Chondrocyte (in vitro differentiated cells): ENCODE measurements around the gene CFL2. TPM values are rescaled to one million over a fixed set of nuclear protein-coding genes. Genes with fewer than 3 reads are reported as not detected.

ENCODE experiments used
- DNase-seq: peaks from one replicate; pipeline ENCODE4 v3.0.0; 2021; ENCODE audit warnings: mixed read lengths, low spot score
- H3K27ac Mint-ChIP-seq: one replicate; pipeline ENCODE4 v1.8.0; 2021; ENCODE audit warnings: mild to moderate bottlenecking, moderate library complexity, mixed read lengths; ENCODE audit not compliant: unreplicated experiment
- H3K27me3 Mint-ChIP-seq: 2 replicates; pipeline ENCODE4 v1.8.0; 2021; ENCODE audit warnings: low read depth, mixed read lengths
- H3K36me3 Mint-ChIP-seq: 2 replicates; pipeline ENCODE4 v1.8.0; 2021; ENCODE audit warnings: low read depth, mixed read lengths
- H3K4me1 Mint-ChIP-seq: 2 replicates; pipeline ENCODE4 v1.8.0; 2021; ENCODE audit warnings: low read depth, mild to moderate bottlenecking, mixed read lengths
- H3K4me3 Mint-ChIP-seq: one replicate; pipeline ENCODE4 v1.8.0; 2021; ENCODE audit warnings: mild to moderate bottlenecking, moderate library complexity, mixed read lengths; ENCODE audit not compliant: unreplicated experiment
- H3K9me3 Mint-ChIP-seq: 2 replicates; pipeline ENCODE4 v1.8.0; 2021; ENCODE audit warnings: low read depth, mixed read lengths
- total RNA-seq: library from RNA; stranded (reverse); gene quantifications from 3 replicates; pipeline ENCODE4 v1.2.1, GENCODE V29; 2021
- TF ChIP-seq, protein P1 (sequence below): fragments of 200-600 bp; sonication (generic); IDR thresholded peaks from 2 replicates; pipeline ENCODE4 v1.5.0; 2021; ENCODE audit warnings: antibody characterized with exemption, mild to moderate bottlenecking, moderate library complexity

Gene CFL2
- total RNA-seq, 1 donor from 2014 or later = 84.5 TPM

DNA sequence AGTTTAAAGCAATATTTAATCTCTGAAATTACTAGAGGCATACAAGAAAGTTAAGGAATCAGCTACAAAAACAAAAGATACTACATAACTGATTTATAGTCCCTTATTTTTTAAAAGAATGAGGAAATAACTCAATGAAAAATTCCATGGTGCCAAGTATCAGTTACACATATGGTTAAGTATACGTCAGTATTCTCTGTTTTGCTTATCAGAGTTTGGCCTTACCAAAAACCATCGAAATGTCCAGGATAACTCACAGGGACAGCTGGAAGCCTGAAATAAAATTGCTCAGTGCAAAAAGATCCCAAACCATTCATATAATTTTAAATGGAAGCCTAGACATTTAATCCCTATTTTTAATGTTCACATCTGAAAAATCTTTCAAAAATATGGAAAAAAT is 3.6 kb downstream of the CFL2 start:
- H3K27me3 Mint-ChIP-seq = no peaks in the 10 kb centered on the region
- no peak overlapping the region for H3K4me3 Mint-ChIP-seq
- TF ChIP-seq, protein P1, sequence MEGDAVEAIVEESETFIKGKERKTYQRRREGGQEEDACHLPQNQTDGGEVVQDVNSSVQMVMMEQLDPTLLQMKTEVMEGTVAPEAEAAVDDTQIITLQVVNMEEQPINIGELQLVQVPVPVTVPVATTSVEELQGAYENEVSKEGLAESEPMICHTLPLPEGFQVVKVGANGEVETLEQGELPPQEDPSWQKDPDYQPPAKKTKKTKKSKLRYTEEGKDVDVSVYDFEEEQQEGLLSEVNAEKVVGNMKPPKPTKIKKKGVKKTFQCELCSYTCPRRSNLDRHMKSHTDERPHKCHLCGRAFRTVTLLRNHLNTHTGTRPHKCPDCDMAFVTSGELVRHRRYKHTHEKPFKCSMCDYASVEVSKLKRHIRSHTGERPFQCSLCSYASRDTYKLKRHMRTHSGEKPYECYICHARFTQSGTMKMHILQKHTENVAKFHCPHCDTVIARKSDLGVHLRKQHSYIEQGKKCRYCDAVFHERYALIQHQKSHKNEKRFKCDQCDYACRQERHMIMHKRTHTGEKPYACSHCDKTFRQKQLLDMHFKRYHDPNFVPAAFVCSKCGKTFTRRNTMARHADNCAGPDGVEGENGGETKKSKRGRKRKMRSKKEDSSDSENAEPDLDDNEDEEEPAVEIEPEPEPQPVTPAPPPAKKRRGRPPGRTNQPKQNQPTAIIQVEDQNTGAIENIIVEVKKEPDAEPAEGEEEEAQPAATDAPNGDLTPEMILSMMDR = no peak
- peaks cover 3% of the 10 kb centered on the region for H3K36me3 Mint-ChIP-seq
- DNase-seq = no peak
- H3K27ac Mint-ChIP-seq = peak overlapping the region; percentile 2
- no peaks in the 10 kb centered on the region for H3K9me3 Mint-ChIP-seq
- peaks cover 39% of the 10 kb centered on the region for H3K4me1 Mint-ChIP-seq

DNA sequence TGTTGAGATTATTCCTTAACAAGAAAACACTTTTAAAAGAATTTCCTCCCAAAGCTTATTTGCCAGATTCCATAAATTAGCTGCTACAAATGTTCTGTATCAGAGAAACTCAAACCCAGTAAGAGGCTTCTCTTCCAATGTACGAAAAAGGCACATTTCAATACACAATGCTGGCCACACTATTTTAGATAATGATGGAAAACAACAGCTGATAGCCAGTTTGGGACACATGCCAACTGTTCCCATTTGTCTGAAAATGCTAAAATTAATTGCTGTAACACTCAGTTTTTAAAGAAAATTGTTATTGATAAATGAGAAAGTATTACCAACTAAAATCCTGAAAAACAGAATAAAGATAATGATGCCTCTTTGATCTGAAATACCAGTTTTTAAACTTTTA is 4.4 kb downstream of the CFL2 start:
- no peak overlapping the region for H3K4me3 Mint-ChIP-seq
- H3K27me3 Mint-ChIP-seq = no peaks in the 10 kb centered on the region
- DNase-seq = no peak
- H3K9me3 Mint-ChIP-seq = no peaks in the 10 kb centered on the region
- TF ChIP-seq, protein P1 = no peak
- no peak overlapping the region for H3K27ac Mint-ChIP-seq
- H3K4me1 Mint-ChIP-seq = peaks cover 40% of the 10 kb centered on the region
- H3K36me3 Mint-ChIP-seq = peaks cover 3% of the 10 kb centered on the region

DNA sequence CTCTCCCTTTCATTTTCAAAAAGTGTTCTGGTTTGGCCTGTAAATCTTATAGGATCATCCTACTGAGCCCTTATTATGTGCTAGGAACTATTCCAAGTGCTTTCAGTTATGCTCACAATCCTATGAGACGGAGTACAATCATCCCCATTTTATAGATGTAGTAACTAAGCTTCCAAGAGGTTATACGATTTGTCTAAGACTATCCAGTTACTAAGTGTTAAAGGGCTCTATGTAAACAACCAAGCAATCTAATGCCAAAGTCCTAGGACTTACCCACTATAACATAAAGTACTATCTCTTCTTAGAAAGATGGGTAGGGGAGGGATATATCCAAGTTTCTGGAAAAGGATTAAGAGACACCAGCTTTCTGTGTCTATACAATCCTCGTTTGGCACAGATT is 6.7 kb downstream of the CFL2 start:
- DNase-seq = no peak
- H3K27me3 Mint-ChIP-seq = no peaks in the 10 kb centered on the region
- no peak overlapping the region for H3K27ac Mint-ChIP-seq
- H3K36me3 Mint-ChIP-seq = no peaks in the 10 kb centered on the region
- H3K4me1 Mint-ChIP-seq = peaks cover 29% of the 10 kb centered on the region
- TF ChIP-seq, protein P1 = no peak
- H3K9me3 Mint-ChIP-seq = no peaks in the 10 kb centered on the region
- H3K4me3 Mint-ChIP-seq = no peak overlapping the region

DNA sequence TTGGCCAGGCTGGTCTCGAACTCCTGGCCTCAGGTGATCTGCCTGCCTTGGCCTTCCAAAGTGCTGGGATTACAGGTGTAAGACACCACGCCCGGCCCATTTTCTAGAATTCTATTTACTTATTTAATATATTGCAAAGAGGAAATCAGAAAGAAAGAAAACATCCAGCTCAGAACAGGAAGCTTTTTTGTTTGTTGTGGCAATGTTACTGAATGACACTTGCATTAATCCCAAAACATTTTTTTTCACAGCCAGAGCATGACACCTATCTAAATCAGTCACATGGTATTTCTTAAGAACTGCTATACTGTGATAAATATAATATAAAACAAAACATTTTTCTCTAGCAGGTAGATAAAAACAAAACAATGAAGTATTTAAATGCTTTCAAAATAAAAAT is 12.6 kb downstream of the CFL2 start:
- peaks cover 22% of the 10 kb centered on the region for H3K4me1 Mint-ChIP-seq
- no peak for DNase-seq
- H3K36me3 Mint-ChIP-seq = no peaks in the 10 kb centered on the region
- no peaks in the 10 kb centered on the region for H3K27me3 Mint-ChIP-seq
- no peaks in the 10 kb centered on the region for H3K9me3 Mint-ChIP-seq
- no peak overlapping the region for H3K4me3 Mint-ChIP-seq
- H3K27ac Mint-ChIP-seq = no peak overlapping the region
- TF ChIP-seq, protein P1 = no peak

DNA sequence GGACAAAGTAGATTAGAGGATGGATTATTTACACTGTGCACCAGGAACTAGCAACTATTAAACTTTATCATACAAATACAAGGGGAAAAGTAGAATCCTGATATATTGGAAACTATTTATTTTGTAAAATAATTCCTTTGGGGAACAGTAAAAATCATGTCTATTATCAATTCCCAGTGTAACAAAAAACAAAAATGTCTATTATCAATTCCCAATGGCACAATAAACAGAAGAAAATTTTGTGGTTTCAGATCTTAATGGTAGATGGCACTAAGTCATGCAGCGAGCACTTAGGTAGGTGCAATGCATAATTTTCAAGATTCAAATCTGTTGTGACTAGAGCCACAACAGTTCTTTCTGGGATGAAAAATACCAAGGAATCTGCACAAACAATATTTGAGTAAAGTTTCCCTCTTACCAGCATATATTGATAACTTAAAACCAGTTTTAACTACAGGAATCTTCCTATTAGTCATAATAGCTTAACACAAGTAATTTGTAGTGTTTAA is 13.7 kb downstream of the CFL2 start:
- no peak overlapping the region for H3K4me3 Mint-ChIP-seq
- peaks cover 22% of the 10 kb centered on the region for H3K4me1 Mint-ChIP-seq
- no peaks in the 10 kb centered on the region for H3K9me3 Mint-ChIP-seq
- no peaks in the 10 kb centered on the region for H3K36me3 Mint-ChIP-seq
- peak overlapping the region; percentile 67 for H3K27ac Mint-ChIP-seq
- H3K27me3 Mint-ChIP-seq = no peaks in the 10 kb centered on the region
- no peak for DNase-seq
- TF ChIP-seq, protein P1 = no peak
